ENCODE measurements around the gene ZNF33B.
"Not testable (repeated sequence)": the region's sequence is repeated elsewhere in the genome, so short reads cannot be mapped to it uniquely, and the experiment has no call there.

The ZNF33B gene

DNA sequence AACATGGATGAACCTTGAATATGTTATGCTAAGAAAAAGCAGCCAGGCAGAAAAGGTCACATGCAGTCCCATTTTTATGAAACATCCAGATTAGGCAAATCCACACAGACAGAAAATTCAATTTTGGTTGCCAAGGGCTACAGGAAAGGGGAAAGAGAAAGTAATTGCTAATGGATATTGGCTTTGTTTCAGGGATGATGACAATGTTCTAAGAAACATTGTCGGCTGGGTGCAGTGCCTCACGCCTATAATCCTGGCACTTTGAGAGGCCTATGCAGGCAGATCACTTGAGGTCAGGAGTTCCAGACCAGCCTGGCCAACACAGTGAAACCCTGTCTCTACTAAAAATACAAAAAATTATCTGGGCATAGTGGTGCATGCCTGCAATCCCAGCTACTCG lies 23.0 kb downstream of the ZNF33B start:
- DNase-seq (ENCODE audit: low read depth), result peak; percentile 41

DNA sequence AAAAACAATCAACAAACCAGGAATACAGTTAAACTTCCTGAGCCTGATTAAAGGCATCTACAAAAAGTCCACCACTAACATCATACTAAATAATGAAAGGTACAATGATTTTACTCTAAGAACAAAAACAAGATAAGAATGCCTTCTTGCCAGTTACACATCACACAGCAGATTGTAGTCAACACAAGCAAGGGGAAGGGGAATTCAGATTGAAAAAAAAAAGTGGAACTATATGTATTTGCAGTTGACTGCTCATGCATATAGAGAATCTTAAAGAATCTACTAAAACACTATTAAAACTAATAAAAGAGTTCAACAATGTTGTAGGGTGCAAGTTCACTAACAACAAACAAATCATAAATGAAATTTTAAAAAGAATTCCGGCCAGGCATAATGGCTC lies 28.5 kb downstream of the ZNF33B start:
- DNase-seq (ENCODE audit: low read depth), result no peak

DNA sequence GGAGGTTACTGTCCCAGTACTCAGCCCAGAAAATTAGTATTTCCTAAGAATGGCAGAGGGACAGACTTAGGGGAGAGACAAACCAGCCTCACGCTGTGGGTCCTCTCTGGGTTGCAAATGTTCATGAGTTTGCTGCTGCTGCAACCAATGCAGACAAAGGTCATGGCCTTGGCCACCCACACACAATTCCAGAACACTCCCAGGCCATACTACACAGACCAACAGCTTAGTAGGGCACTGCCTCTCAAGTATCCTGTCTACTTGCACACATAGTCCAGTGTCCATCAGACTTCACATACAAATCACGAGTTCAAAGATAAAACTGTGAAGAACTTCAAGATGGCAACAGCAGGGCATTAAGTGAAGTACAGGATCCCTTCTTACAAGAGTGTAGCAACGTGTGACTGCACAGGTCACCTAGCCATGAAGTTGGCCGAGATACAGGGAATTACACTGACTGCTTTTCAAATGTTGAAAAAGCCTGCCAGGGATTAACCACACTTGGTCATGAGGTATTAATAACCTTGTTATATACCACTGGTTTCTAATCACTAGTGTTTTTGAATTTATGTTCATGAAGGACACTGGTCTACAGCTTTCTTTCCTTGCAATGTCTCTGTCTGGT lies 40.0 kb downstream of the ZNF33B start:
- no peak for DNase-seq (ENCODE audit: low read depth)

DNA sequence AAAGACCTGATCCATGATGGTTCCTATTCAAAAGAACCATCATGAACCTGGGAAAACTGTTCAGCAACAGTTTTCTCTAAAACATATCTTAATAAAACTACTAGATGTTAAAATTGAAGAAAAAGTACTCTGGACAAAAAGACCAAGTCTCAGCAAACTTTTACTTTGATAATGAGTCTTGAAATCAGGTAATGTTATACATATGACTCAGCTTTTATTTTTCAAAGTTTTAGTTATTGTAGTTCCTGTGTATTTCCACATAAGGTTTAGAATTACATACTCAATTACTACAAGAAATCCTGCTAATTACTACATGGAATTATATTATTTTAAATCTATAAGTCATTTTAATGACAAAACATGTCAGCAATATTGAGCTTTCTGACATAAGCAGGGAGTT lies 42.2 kb downstream of the ZNF33B start:
- no peak for DNase-seq (ENCODE audit: low read depth)

DNA sequence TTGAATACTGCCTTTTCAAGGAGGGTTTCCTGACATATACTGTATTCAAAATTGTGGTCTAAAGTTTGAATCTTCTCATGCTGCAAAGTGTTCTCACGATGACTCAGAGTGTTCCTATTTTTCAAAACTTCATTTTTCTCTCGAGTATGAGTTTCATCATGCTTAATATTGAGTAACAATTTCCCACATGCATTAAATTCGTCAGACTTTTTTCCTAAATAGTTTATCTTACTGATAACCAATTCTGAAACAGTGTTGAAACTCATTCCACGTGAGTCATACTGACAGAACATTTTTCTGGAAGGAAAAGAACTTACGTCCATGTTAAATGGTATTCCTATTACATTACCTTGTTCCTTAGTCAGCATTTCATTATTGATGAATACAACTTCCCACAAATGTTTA lies 44.1 kb downstream of the ZNF33B start:
- no peak for DNase-seq (ENCODE audit: low read depth)

DNA sequence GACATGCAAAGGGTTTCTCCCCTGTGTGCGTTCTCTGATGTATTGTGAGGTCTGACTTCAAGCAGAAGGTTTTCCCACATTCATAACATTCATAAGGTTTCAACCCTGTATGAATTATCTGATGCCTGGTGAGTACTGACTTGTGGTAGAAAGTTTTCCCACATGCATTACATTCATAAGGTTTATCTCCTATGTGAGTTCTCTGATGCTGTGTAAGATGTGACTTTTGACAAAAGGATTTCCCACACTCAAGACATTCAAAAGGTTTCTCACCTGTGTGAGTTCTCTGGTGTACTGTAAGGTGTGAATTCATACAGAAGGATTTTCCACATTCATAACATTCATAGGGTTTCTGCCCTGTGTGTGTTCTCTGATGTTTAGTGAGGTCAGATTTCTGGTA lies 45.1 kb downstream of the ZNF33B start:
- no peak for DNase-seq (ENCODE audit: low read depth)

DNA sequence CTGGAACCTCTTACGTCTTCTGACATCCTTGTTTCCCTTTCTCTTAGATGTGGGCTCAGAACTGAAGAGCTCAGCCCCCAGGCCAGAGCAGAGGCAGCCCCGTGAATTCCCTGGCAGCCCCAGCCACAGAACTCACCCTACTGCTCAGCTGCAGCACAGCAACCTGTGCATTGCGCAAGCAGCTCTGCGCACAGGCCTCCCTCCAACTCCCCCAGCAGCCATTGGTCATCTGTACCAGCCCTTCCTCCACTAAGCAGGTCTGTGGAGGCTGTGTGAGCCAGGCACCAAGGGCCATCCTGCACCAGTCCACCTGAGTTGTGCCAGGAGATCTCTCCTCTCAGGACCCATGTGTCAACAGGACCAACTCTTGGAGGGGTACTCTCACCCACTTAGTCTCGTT lies 54.5 kb downstream of the ZNF33B start:
- DNase-seq (ENCODE audit: low read depth), result no peak

DNA sequence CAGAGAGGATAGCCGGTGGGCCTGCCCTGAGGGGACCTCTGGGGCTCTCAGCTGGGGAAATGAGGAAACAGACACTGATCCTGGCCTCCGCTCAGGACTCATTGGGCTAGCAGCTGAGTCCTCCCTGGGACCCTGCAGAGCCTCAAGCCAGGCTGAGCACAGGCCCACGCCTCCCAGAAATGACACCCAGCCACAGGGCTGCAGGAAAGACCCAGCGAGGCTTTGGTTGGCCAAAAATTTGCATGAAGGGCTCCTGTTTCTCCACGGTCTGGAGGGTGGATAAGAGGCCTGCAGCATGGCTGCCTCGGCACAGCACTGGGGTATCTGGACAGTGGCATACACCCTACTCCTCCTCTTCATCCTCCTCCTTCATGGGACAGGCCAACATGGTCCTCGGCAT lies 60.4 kb downstream of the ZNF33B start:
- no peak for DNase-seq (ENCODE audit: low read depth)

DNA sequence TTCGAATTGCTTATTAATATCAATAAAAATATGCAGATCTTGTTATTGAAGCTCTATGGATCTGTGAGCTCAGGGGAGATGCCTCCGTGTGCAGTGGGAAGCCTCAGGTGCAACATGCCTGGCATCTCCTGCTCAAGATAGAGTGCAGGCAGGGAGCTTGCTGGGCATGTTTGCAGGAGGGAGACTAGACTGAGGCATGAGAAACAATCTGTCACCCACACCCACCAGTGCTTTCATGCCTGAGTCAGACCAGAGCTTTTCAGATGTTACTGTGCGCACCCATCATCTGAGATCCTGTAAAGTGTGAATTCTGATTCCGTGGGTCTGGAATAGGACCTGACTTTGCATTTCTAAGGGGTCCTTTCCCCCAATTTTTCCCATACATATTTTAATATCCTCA lies 62.0 kb downstream of the ZNF33B start:
- DNase-seq (ENCODE audit: low read depth), result no peak

DNA sequence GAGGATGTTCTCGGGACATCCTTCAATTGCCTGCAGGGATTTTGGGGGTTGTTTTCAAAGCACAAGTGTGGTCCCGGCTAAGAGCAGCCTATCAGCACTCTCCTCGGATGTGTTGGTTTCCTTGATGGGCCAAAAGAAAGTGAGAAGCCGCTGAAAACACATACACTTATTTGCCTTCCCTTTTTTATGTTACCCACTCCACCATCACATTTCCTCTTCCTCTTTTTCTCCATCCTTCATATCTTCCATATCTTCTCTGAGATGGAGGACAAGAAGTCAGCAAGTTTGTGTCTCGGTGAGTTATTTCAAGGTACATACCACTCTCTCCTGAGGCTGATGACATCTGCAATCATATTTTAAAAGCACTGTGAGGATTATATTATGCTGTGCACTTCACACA lies 64.0 kb downstream of the ZNF33B start:
- no peak for DNase-seq (ENCODE audit: low read depth)

DNA sequence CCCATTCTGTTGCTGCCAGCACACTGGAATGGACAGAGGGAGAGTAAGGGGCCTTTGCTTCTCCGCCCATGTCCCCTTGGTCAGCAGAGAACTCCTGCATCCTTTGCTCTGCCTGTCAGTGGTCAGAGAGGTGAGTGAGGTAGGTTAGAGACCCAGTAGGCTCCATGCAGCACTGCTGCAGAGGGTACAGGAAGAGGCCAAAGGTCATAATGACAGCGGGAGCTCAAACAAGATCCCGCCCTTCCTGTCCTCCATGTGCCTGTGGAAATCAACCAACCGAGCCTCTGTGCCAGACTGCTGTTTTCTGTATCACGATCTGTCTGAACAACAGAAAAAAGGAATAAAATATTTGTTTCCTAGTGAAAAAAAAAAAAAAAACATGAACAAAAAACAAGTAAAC lies 81.4 kb downstream of the ZNF33B start:
- no peak for DNase-seq (ENCODE audit: low read depth)

DNA sequence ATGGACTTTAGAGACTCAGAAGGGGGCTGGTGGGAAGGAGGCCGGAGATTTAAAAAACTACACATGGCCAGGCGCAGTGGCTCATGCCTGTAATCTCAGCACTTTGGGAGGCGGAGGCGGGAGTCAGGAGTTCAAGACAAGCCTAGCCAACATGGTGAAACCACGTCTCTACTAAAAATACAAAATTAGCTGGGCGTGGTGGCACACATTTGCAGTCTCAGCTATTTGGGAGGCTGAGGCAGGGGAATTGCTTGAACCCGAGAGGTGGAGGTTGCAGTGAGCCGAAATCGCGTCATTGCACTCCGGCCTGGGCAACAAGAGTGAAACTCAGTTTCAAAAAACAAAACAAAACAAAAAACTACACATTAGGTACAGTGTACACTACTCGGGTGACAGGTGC lies 84.8 kb downstream of the ZNF33B start:
- DNase-seq (ENCODE audit: low read depth), result not testable (repeated sequence)

DNA sequence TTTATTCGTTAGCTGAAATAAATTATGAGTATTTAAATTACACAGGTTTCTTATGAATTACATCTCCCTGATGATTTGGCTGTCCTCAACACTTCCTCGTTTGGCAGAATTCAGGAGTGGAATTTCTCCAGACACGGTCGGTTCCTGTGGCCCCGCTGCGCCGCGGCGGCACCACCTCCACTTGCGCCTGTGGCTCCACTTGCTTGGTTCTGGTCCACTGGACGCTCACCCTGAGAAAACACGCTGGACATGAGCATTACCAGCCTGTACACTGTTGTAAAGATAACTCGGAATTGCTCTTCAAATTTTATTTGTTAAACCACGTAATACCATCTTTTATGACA lies 85.3 kb downstream of the ZNF33B start:
- no peak for DNase-seq (ENCODE audit: low read depth)

DNA sequence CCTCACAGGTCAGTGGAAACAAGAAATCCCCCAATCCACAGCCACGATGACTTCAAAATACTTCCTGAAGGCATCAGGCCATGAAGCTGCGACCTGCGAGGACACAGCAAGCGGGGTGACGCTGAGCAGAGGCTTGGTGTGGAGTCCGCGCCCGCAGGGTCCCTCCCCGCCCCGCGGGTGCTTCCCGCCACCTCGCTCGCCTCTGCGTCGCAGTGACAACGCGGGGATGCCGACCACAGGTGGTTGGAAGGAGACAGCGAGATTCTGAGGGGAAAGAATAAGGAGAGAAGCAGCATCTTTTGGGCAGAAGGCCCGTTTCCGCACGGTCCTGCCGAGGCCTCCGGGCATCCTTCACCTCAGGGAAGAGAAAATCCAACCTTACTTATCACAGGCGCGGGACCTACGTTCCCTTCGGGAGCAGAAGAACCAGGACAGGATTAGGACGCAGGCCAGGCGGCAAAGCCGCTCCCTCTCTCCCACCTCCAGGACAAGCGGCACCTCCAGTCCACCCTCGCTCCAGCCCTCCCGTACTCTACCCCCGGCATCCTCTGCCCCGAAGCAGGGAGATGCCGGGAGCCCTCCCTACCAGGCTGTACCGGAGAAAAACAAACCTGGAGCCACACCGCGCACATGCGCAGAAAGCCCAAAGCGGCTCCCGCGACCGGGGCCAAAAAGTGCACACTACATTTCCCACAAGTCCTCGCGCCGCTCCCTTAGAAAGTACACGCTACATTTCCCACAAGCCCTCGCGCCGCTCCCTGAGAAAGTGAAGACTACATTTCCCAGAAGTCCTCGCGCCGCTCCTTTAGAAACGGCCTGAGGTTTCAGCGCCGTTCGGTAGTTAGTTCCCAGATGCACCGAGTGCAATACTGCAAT lies 85.9 kb downstream of the ZNF33B start:
- DNase-seq (ENCODE audit: low read depth), result peak; percentile 98

DNA sequence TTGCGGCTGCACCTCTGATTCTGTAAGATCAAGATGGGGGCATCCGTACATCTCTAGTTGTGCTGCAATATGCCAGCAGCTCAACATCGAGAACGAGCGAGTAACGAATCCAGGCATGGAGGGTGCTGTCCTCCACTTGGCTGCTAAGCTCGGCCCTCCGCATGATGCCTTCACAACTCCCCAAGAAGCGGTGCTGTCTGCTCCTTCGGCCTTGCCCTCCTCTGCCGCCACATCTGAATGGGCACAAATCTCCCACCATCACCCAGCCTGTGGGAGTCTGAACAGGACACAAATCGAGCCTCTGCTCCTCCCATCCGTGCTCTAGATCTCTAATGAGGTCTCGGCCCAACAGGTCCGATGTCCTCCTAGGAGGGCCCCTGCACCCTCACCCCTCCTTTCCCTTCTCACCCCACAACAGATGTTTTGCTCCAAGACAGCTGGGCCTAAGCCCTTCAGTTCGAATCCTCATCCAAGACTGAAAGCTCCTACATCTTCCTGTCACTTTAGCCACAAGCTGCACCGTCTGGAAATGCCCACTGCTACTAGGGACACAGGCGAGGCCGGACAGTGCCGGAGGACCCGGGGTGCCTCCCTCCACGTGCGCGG lies 86.7 kb downstream of the ZNF33B start:
- DNase-seq (ENCODE audit: low read depth), result no peak

DNA sequence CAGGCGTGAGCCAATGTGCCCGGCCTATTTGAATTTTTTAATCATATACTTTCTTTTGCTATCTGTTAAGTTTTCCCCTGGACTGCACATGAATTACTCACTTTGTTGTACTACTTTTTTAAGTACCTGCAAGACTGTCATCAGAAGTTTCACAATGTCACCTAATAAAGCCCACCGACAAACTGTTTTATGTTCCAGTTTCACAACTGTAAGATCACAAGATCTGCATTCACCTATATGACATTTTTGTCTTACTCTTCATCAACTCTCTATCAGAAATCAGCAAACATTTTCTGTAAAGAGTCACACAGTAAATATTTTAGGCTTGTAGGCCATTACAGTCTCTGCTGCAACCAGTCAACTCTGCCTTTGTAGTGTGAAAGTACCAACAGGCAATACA lies 88.5 kb downstream of the ZNF33B start:
- DNase-seq (ENCODE audit: low read depth), result no peak

DNA sequence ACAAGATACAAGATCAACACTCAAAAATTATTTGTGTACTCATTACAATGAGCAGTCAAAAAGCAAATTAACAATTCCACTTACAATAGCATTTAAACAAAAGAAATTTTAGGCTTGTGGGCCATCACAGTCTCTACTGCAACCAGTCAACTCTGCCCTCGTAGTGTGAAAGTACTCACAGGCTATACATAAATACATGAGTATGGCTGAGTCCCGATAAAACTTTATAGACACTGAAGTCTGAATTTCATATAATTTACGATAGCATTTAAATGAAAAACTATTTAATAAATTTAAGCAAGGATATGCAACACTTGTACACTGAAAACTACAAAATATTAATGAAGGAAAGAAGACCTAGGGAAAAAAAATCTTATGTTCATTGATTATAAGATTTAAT lies 90.1 kb downstream of the ZNF33B start:
- no peak for DNase-seq (ENCODE audit: low read depth)

DNA sequence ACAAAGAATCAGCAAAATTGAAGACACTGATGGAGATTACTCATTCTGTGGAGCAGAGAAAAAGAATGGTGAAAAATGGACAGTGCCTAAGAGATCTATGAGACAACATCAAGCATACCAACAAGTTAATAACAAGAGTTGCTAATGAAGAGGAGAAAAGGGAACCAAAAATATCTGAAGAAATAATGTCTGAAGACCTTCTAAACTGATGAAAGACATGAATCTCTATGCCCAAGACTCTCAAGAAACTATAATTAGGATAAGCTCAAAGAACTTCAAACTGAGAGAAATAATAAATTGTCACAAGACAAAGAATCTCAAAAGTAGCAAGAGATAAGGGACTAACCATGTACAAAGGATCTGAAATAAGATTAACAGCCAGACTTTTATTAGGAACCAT lies 93.4 kb downstream of the ZNF33B start:
- no peak for DNase-seq (ENCODE audit: low read depth)

DNA sequence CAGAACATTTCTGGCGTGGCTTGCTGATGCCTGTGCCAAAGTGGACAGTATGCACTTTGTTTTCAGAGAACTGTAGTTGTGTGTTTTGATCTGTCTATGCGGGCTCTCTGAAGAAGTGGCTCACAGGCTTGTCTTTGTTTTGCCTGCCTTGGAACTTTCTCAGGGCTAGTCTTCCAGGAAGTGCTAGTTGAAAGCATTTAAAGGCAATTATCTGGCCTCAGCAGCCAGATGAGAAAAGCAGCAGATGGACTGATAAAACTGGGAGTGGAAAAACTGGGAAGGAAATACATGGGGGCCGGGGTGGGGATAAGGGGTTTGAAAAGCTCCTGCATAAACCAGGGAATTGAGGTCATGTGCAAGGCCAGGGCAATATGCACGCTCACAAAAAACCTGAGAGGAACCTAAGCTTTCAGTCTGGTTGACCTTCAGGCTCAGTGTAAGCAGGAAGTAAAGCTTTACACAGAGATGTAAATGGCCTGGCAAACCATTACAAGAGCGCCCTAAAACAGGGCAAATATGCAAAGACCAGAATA lies 94.5 kb downstream of the ZNF33B start:
- no peak for DNase-seq (ENCODE audit: low read depth)
